WI38 (cell line): ENCODE results near the gene POTEH.
"Not testable (repeated sequence)": the region's sequence is repeated elsewhere in the genome, so short reads cannot be mapped to it uniquely, and the experiment has no call there.

Experiments
- H3K4me3 ChIP-seq: 2 replicates; pipeline ENCODE4 v1.5.1; 2011; ENCODE audit warnings: low read depth, mild to moderate bottlenecking, control low read depth, low read length

The POTEH gene

GRCh38 chr22:15734411-15734810 is 44.6 kb downstream of the POTEH start:
- not testable (repeated sequence) for H3K4me3 ChIP-seq

- not testable (repeated sequence) for H3K4me3 ChIP-seq
Measured at GRCh38 chr22:15738157-15738908, 48.5 kb downstream of the POTEH start.

DNA sequence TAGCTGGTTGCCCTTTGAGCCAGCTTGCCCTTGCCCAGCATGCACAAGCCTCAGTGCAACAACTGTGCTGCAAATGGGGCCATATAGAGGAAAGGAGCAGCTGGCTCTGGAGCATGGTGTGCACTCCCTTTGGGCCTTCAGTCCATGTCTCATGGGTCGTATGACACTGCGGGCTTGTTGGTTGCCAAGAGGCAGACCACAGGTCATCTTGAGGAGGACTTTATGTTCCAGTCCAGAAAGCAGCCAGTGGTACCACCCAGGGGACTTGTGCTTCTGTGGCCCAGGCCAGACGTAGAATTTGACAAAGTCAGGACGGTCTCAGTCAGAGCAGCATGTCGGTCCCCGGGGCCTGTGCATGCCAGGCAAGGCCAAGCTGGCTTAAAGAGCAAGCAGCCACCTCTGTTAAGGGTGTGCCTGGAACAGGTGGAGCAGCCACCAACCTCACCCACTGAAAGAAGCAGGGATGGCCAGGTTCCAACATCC is 49.1 kb downstream of the POTEH start:
- H3K4me3 ChIP-seq = not testable (repeated sequence)

- H3K4me3 ChIP-seq = not testable (repeated sequence)
Measured at GRCh38 chr22:15747636-15748323, 58.0 kb downstream of the POTEH start.

DNA sequence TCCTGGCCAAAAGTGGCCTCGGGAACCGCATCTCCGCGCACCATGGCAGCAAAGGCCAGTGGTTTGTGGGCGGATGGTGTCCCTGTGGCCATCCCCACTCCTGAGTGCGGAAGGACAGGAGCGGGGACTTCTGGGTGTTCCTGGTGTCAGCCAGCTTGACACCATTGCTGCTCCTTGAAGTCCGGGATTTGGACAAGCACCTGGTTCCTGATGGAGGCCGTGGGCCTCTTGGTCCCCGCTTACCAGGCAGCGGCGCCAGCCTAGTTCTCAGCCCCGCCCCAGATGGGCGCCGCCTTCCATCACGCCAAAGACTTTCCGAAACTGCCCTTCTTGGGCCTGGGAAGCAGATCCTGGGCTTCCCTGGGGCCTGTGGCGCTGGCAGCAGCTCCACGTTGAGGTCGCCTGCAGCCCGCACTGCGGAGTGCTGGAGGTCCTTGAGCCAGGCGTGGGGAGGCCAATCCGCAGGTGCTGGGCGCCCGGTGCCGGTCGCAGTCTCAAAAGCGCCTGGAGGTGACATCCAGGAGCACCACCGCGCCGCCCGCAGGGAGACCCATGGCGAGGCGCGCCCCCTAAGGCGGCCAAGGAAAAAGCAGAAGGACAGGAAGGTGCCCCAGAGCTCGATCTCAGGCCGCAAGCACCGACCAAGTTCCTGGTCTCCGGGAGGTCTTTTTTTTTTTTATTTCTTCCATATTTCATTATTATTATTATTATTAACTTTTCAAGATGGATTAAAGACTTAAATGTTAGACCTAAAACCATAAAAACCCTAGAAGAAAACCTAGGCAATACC is 59.5 kb downstream of the POTEH start:
- H3K4me3 ChIP-seq = not testable (repeated sequence)

DNA sequence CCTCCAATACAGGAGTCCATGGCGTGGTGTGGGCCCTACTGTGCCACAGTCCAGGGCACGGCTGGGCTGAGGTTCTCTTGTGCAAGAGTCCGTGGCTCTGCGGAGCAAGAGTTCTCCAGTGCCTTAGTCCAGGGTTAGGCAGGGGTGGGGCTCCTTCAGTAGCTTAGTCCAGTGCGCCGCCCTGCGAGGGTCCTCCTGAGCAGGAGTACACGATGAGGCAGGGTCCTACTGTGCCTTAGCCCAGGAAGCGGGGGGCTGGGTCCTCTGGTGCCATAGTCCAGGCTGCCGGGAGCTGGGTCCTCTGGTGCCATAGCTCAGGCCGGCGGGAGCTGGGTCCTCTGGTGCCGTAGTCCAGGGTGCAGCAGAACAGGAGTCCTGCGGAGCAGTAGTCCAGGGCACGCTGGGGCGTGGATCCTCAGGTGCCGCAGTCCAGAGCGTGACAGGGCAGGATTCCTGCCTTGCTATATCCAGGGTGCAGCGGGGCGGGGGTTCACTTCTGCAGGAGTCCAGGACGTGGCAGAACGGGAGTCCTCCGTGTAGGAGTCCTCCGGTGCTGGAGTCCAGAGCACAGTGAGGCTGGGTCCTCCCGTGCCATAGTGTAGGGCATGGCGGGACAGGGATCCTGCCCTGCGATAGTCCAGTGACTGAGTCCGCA is 69.7 kb downstream of the POTEH start:
- not testable (repeated sequence) for H3K4me3 ChIP-seq

- not testable (repeated sequence) for H3K4me3 ChIP-seq
Measured at GRCh38 chr22:15760388-15761150, 70.7 kb downstream of the POTEH start.

- H3K4me3 ChIP-seq = not testable (repeated sequence)
Measured at GRCh38 chr22:15761151-15761777, 71.4 kb downstream of the POTEH start.

GRCh38 chr22:15763559-15763958 is 73.7 kb downstream of the POTEH start:
- H3K4me3 ChIP-seq = not testable (repeated sequence)
